Pancreas (tissue), 10 donors: ENCODE measurements around the gene PTPN5. TPM values are rescaled to one million over a fixed set of nuclear protein-coding genes. Genes with fewer than 3 reads are reported as not detected.

Experiments
- ATAC-seq, 4 donors: fragments of 200-7000 bp; cut with Tn5 transposase; one replicate each; pipeline versions ENCODE4 v1.8.0 to v1.9.1; 2020; ENCODE audit warnings: mild to moderate bottlenecking in 4 of 4, moderate library complexity in 4 of 4
- DNase-seq, 6 donors: peaks; one replicate each; pipeline ENCODE4 v3.0.0-alpha.2; 2020
- FAIRE-seq: peaks from 2 replicates; lab custom pipeline; 2012; peaks lifted over from hg19 to GRCh38; lab: Jason Lieb, UNC
- H3K27ac ChIP-seq, 4 donors: fragments of 200-600 bp; sonication (generic); 1 replicate in 3 of 4; 2 replicates in 1 of 4; pipeline versions ENCODE4 v1.5.0 to v1.8.0; 2020
- H3K27me3 ChIP-seq, 4 donors: fragments of 200-600 bp; one replicate each; pipeline ENCODE4 v1.8.0; 2021
- H3K36me3 ChIP-seq, 3 donors: fragments of 200-600 bp; sonication (generic) in 1 of 3; one replicate each; pipeline versions ENCODE4 v1.5.0 to v1.8.0; 2020 to 2021
- H3K4me1 ChIP-seq, 3 donors: fragments of 200-600 bp; one replicate each; pipeline ENCODE4 v1.8.0; 2021
- H3K4me3 ChIP-seq, 4 donors: fragments of 200-600 bp; sonication (generic) in 2 of 4; one replicate each; pipeline versions ENCODE4 v1.5.0 to v1.8.0; 2020 to 2021
- H3K9me3 ChIP-seq, 4 donors: fragments of 200-600 bp; one replicate each; pipeline ENCODE4 v1.8.0; 2021
- WGBS, 2 donors: extraction: QIAGEN DNeasy Blood & Tissue Kit; methylation state at CpG; one replicate each; pipeline ENCODE4 v1.1.7; 2013; 5-methylcytosine and 5-hydroxymethylcytosine counted together
- intact Hi-C, 3 donors: fragments of 100-400 bp; cut with DNase I; formaldehyde crosslinking; loops; one replicate each; pipeline versions ENCODE4 v1.11.1 to v1.14.2; 2022
- polyA plus RNA-seq, 2 donors: library from polyadenylated mRNA; stranded (reverse); fragments of 200-250 nt; gene quantifications; one replicate each; pipeline ENCODE4 v1.2.3, GENCODE V29; 2013
- total RNA-seq, 6 donors: library from RNA; stranded (reverse); fragmentation: NEBNext Ultra II Directional in 4 of 6; extraction: Animal tissue kit (Norgen Biotek cat#: 25700) in 4 of 6; gene quantifications; one replicate each; pipeline versions ENCODE4 v1.2.1 to v1.2.4, GENCODE V29; 2021 to 2023
- TF ChIP-seq, protein P1 (sequence below), 4 donors: fragments of 200-600 bp; sonication (generic) in 3 of 4; IDR thresholded peaks; one replicate each; pipeline versions ENCODE4 v1.5.0 to v1.8.0; 2021; ENCODE audit warnings: antibody characterized with exemption in 4 of 4
- donor health status: healthy with polysubstance abuse.
- donor health status: DM: no; HTN: no; CAD: no; lungs with moderate emphysema.
- donor health status: DM: no; HTN: no; CAD: no.
- donor health status: control.
- donor health status: control.
- donor health status: Bipolar disorder and iron deficiency.
- donor health status: DM: yes; HTN: yes; CAD: no.
- donor health status: DM: no; HTN: no; CAD: no.
- donor health status: DM: no; HTN: no; CAD: no.
- donor health status: DM: yes; HTN: yes; CAD: no.

Gene PTPN5
- total and polyA plus RNA-seq, 8 donors: 0.09 to 1.3 (median 0.38) TPM

GRCh38 chr11:18736590-18737148 lies 54.9 kb downstream of the PTPN5 start:
- ATAC-seq (no peak), DNase-seq (no peak), FAIRE-seq (no peak)
- Histone ChIP-seq H3K27ac (no peak overlapping the region), H3K27me3 (no peaks in the 10 kb centered on the region), H3K36me3 (no peaks in the 10 kb centered on the region), H3K4me3 (no peak overlapping the region), H3K4me1 (no peaks in the 10 kb centered on the region), H3K9me3 (no peaks in the 10 kb centered on the region)
- TF ChIP-seq, protein P1, sequence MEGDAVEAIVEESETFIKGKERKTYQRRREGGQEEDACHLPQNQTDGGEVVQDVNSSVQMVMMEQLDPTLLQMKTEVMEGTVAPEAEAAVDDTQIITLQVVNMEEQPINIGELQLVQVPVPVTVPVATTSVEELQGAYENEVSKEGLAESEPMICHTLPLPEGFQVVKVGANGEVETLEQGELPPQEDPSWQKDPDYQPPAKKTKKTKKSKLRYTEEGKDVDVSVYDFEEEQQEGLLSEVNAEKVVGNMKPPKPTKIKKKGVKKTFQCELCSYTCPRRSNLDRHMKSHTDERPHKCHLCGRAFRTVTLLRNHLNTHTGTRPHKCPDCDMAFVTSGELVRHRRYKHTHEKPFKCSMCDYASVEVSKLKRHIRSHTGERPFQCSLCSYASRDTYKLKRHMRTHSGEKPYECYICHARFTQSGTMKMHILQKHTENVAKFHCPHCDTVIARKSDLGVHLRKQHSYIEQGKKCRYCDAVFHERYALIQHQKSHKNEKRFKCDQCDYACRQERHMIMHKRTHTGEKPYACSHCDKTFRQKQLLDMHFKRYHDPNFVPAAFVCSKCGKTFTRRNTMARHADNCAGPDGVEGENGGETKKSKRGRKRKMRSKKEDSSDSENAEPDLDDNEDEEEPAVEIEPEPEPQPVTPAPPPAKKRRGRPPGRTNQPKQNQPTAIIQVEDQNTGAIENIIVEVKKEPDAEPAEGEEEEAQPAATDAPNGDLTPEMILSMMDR (IDR thresholded peaks at IDR 0.05): no peak
- WGBS, 2 donors: 39 to 47% methylated on average over 10 of the region's 10 CpGs
- intact Hi-C loops: loop anchor here in 1 of 3 donors (10.0 kb wide), 1 partner anchor 182 kb away; no protein-coding TSS in a partner anchor

- intact Hi-C loops: loop anchor here in 1 of 3 donors (10.0 kb wide), 1 partner anchor 178 kb away; no protein-coding TSS in a partner anchor
These were observed 58.4 kb downstream of the PTPN5 start for GRCh38 chr11:18733202-18733601.

DNA sequence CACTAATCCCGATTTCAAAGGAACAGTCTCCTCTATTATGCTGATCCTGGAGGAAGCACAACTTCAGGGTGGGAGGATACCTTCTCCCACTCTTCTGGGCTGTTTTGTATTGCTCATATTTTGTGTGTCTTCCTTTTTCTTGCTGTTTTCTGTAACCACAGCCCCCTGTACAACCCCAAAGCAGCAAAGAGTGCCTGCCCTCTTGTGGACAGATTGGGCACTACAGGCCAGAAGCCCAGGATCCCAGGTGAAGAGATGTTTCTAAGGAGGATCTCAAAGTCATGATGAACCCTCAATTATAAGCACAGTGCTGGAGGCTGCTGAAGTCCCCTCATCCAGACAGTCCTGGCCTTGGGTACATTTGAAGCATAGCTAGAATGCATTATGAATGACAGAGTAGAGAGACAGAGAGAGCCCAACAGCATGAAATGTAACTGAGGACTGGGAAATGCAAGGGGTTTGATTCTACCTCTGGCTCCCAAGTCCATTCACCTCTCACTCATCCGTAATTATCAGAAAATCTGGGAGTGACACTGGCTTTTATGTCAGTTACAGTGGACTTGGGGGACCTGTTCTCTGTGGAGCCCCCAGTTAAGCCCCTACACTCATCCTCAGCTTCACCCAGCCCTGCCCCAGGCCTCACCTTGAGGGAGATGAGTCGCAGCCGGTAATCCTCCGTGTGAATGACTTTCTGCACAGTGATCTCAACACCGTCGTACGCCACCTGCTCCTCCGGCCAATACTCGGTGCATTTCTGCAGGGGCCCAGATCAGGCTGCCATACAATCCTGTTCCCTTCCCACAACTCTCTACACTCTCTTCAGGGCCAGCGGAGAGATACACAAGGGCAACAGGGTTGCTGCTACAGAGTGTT lies 59.4 kb downstream of the PTPN5 start:
- Histone ChIP-seq H3K36me3 (no peaks in the 10 kb centered on the region), H3K27me3 (no peaks in the 10 kb centered on the region), H3K9me3 (no peaks in the 10 kb centered on the region), H3K4me1 (no peaks in the 10 kb centered on the region), H3K4me3 (no peak overlapping the region), H3K27ac (no peak overlapping the region)
- WGBS, 2 donors: 53 to 66% methylated on average over 11 of the region's 11 CpGs
- TF ChIP-seq, protein P1 (IDR thresholded peaks at IDR 0.05): peak; percentile 90 to 96 (median 93)
- intact Hi-C loops: loop anchor here in 1 of 3 donors (10.0 kb wide), 1 partner anchor 177 kb away; no protein-coding TSS in a partner anchor
- no peak for FAIRE-seq
- peak in 3 of 6 donors; percentile 50 to 85 (median 64) for DNase-seq
- peak in 3 of 4 donors; percentile 70 to 88 (median 82) for ATAC-seq

More at GRCh38 chr11:18733202-18733601, 58.4 kb downstream of the PTPN5 start:
- Histone ChIP-seq H3K9me3 (no peaks in the 10 kb centered on the region), H3K4me3 (no peak overlapping the region), H3K4me1 (no peaks in the 10 kb centered on the region), H3K27ac (no peak overlapping the region), H3K36me3 (no peaks in the 10 kb centered on the region), H3K27me3 (no peaks in the 10 kb centered on the region)
- TF ChIP-seq, protein P1 (IDR thresholded peaks at IDR 0.05): no peak
- ATAC-seq (no peak), DNase-seq (no peak), FAIRE-seq (no peak)
- 66 to 78% methylated on average over 16 of the region's 16 CpGs for WGBS, 2 donors

- Histone ChIP-seq H3K4me1 (no peaks in the 10 kb centered on the region), H3K36me3 (no peaks in the 10 kb centered on the region), H3K27me3 (no peaks in the 10 kb centered on the region), H3K4me3 (no peak overlapping the region), H3K9me3 (no peaks in the 10 kb centered on the region), H3K27ac (no peak overlapping the region)
- WGBS, 2 donors: 76 to 85% methylated on average over 2 of the region's 2 CpGs
- ATAC-seq (no peak), FAIRE-seq (no peak), DNase-seq (no peak)
- TF ChIP-seq, protein P1 (IDR thresholded peaks at IDR 0.05): no peak
- intact Hi-C loops: loop anchor here in 1 of 3 donors (10.0 kb wide), 1 partner anchor 177 kb away; no protein-coding TSS in a partner anchor
These were observed 60.2 kb downstream of the PTPN5 start for GRCh38 chr11:18731441-18731840.
